NCI-H1694 treated with DMSO at 0.1 percent for 48 hours (cell line): ENCODE data around the gene SRD5A3.
"Not testable (repeated sequence)": the region's sequence is repeated elsewhere in the genome, so short reads cannot be mapped to it uniquely, and the experiment has no call there.

ENCODE experiments used
- DNase-seq: peaks from one replicate; lab custom pipeline; 2025; lab: John Stamatoyannopoulos, UW

Gene SRD5A3

GRCh38 chr4:55346851-55347255 lies 811 bp downstream of the SRD5A3 start:
- no peak for DNase-seq

- DNase-seq = no peak
Observed at GRCh38 chr4:55347610-55348228, 1.7 kb downstream of the SRD5A3 start.

GRCh38 chr4:55348466-55348865 lies 2.4 kb downstream of the SRD5A3 start:
- DNase-seq = no peak

- DNase-seq = not testable (repeated sequence)
Observed at GRCh38 chr4:55350870-55351269, 4.8 kb downstream of the SRD5A3 start.

- no peak for DNase-seq
Observed at GRCh38 chr4:55351824-55352223, 5.8 kb downstream of the SRD5A3 start.

- no peak for DNase-seq
Observed at GRCh38 chr4:55352726-55353125, 6.7 kb downstream of the SRD5A3 start.

- not testable (repeated sequence) for DNase-seq
Observed at GRCh38 chr4:55353228-55353747, 7.2 kb downstream of the SRD5A3 start.

GRCh38 chr4:55354648-55355047 lies 8.6 kb downstream of the SRD5A3 start:
- no peak for DNase-seq

- DNase-seq = no peak
Observed at GRCh38 chr4:55355555-55355954, 9.5 kb downstream of the SRD5A3 start.

GRCh38 chr4:55356991-55357461 lies 11.0 kb downstream of the SRD5A3 start:
- no peak for DNase-seq

- no peak for DNase-seq
Observed at GRCh38 chr4:55358246-55358645, 12.2 kb downstream of the SRD5A3 start.

GRCh38 chr4:55358668-55359067 lies 12.6 kb downstream of the SRD5A3 start:
- no peak for DNase-seq

- DNase-seq = no peak
Observed at GRCh38 chr4:55359397-55359916, 13.4 kb downstream of the SRD5A3 start.

GRCh38 chr4:55362938-55363337 lies 16.9 kb downstream of the SRD5A3 start:
- DNase-seq = not testable (repeated sequence)

- DNase-seq = no peak
Observed at GRCh38 chr4:55363691-55364351, 17.8 kb downstream of the SRD5A3 start.

GRCh38 chr4:55364691-55365344 lies 18.8 kb downstream of the SRD5A3 start:
- DNase-seq = no peak

GRCh38 chr4:55365345-55365728 lies 19.3 kb downstream of the SRD5A3 start:
- no peak for DNase-seq

GRCh38 chr4:55366621-55367020 lies 20.6 kb downstream of the SRD5A3 start:
- no peak for DNase-seq

GRCh38 chr4:55367084-55367722 lies 21.2 kb downstream of the SRD5A3 start:
- no peak for DNase-seq

GRCh38 chr4:55369968-55370367 lies 23.9 kb downstream of the SRD5A3 start:
- DNase-seq = no peak

- no peak for DNase-seq
Observed at GRCh38 chr4:55372259-55372658, 26.2 kb downstream of the SRD5A3 start.

GRCh38 chr4:55373461-55373860 lies 27.4 kb downstream of the SRD5A3 start:
- DNase-seq = no peak
